8988T (cell line): ENCODE results near the gene ULK3.

Experiments used
- DNase-seq: peaks from one replicate; pipeline ENCODE4 v3.0.0; 2011

The ULK3 gene

DNA sequence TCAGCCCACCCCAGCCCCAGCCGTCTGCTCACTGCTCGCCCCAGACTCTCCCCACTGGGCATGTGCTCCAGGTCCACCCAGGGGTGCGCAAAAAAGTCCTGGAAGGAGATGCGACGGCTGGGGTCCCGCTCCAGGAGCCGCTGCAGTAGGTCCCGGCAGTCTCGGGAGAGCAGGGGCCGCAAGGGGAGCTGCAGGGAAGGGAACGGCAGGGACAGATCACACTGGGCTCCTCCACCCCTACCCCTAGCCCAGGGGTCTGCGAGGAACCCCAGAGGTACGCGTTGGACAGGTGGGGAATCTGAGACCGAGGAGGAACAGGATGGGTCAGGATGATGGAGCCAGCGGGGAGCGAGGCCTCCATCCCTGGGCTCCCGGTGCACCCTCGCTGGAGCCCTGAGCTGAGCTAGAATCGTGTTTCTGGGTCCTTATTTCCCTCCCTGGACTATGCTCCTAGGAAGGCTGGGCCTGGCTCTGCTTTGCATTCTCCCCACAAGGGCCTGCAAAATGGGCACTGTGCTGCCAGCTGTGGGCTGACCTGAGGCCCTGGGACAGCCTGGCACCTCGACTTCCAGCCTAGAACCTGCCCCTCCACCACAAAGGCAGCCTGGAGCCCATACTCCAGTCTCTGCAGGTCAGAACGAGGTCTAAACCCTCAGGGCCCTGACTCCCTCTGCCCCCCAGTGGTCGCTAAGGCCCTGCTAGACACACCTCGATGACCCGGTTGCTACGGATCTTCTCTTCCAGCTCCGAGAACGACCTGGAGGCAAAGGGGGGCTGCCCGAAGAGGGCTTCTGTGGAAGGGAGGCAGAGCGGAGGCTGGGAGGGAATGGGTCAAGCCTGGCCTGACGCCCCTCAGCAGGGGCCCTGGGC lies 3.2 kb downstream of the ULK3 start:
- peak; percentile 17 for DNase-seq

DNA sequence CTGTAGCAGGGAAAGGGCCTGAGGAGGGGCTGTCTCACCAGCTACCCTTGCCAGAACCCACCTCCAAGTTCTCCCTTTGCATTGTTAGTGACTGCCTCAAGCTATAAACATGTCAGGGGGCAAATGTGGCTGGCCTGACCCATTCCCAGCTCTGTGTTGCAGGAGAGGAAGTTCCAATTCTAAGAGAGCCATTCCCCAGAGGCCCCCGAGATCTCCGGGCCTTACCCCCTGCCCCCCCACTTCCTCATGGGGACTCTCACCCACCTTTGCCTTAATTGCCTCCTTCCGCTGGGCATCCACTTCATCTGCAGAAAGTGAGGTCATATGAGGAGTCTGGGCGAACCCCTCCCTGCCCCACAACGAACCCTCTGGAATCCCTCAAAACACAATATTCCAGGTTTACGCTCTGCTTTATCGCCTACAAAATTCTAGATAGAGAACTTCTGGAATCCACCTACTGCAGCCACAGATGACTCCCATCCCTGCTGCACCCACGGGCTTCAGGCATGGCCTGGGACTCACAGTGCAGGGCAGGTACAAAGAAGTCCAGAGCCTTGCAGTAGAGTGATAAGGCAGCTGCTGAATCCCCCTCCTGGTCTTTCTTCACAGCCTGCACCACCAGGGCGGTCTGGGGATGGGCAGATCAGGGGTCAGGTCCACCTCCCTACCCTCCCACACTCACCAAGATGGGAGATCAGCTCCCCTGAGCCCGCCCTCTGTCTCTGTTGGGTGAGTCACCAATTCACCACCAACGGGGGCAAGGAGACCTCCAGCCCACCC lies 4.0 kb downstream of the ULK3 start:
- peak; percentile 7 for DNase-seq

DNA sequence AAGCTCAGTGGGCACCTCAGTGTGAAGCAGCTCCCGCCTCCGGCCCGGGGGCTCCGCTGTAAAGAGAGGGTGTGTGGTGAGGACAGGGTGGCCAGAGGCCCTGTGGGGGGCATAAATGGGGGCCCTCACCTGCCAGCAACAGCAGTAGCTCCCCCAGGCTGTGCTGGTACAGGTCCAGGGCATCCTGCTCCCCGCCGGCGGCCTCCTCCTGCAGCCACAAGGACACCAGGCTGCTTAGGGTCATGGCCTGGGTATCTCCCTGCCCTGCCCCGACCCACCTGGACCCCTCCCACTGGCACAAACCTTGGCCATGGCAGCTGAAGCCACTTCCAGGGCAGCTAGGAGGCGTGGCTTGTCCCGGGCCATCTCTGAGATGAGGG lies 4.8 kb downstream of the ULK3 start:
- DNase-seq, result no peak

DNA sequence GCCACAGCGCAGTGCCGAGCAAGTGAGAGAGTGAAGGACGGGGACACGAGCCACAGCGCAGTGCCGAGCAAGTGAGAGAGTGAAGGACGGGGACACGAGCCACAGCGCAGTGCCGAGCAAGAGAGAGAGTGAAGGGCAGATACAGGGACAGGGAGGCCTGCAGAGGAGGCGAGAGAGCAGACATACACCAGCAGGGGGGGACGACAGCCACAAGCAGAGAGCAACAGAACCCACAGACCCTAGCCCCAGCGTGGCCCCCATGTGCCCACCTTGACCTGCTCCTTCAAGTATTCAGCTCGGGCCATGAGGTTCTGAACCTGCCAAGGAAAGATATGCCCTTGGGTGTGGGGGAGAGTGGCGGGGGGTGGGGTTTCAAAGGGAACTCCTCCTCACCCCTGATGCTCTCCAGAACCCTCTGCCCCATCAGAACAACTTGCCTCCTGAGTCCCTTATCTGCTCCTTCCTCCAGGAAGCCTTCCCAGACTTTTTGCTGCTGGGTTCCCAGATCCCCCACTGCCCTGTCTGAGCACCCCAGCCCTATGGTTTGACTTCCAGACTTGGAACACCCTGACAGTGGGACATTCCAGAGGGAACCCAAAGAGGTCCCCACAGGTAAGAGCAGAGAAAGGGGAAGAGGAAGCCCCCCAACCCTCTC lies 5.3 kb downstream of the ULK3 start:
- no peak for DNase-seq

DNA sequence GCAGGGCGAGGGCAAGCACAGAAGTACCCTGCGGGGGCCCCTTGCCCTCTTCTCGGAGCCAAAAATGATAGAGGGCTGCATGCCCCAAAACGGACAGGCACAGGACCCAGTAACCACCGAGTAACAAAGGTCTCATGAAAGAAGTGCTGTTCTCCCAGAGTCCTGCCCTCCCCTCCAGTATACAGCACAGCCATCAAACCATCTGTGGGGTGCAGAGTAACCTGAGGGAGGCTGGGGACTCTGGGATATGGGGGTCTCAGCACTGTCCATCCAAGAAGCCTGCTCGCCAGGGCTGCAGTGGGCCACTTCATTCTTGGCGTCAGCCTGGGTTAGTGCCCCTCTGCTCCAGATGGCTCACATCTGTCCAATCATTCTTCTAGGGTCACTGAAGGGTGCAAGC lies 6.1 kb downstream of the ULK3 start:
- DNase-seq, result no peak

DNA sequence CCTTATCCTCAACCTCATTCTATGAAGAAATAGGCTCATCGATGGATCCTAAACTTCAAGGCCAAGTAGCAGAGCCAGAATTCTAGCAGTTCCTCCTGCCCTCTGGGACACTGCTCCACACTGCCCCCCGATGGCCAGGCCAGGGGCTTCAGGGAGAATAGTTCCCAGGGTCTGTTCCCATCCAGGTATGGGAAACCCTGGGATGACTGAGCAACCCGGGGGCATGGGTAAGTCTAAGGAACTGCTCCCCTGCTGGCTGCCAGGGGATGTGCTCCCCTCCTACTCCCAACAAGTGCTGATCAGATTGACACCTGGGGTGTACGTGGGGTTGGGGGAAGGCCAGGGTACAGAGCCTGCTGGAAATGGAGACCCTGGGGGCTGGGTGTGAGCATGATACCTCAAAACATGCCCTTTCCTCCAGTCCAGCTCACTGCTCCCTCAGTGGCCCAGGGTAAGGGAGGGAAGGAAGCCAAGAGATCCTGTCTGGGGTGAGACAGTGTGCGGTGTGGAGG lies 7.6 kb downstream of the ULK3 start:
- peak; percentile 94 for DNase-seq

DNA sequence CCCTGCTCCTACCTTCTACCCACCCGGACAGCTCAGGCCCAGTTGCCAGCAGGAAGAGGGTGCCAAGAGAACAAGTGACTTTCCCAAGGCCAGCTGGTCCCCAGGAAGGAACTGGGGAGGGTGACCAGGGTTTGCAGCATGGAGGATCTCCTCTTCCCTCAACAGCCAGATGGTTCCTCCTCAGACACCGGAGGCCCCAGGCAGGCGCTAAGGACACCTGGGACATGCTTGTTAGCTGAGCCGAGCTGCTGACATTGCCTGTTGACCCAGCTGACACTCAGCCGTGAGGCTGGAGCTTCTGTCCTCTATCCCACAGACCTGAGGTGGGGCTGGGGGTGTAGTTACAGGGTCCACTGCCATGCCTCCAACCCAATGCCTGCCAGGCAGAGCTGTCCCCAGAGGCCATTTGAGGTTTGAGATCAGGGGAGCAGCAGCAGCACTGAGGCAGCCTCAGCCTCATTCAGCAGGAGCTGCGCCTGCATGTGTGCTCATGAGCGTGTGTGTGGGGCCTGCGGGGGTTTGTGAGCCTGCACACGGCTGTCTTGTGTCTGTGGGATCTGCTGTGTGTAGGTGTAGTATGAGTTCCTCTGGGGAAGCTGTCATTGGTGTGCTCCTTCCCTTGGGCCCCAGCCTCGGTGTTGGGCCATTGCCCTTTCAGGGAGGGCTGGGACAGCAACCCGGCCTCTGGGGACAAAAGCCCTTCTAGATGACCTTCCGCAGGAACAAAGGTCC lies 9.4 kb downstream of the ULK3 start:
- no peak for DNase-seq

DNA sequence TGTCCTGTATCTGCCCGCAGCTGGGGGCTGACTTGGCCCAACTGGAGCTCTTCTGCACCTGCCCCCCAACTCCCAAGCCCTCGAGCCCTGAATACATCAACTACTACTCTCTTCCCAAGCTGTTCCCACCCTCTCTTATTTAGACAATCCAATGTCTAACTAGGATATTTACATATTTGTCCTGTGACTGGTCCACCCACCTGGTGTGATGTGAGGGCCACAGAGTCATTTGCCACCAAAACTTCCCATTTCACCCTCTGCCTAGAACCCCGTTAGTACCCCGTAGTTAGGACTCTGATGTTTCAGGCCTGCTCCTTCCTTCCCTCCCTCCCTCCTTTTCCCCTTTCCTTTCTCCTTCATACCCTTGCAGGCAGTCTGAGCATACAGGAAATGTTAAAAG lies 10.1 kb downstream of the ULK3 start:
- no peak for DNase-seq

DNA sequence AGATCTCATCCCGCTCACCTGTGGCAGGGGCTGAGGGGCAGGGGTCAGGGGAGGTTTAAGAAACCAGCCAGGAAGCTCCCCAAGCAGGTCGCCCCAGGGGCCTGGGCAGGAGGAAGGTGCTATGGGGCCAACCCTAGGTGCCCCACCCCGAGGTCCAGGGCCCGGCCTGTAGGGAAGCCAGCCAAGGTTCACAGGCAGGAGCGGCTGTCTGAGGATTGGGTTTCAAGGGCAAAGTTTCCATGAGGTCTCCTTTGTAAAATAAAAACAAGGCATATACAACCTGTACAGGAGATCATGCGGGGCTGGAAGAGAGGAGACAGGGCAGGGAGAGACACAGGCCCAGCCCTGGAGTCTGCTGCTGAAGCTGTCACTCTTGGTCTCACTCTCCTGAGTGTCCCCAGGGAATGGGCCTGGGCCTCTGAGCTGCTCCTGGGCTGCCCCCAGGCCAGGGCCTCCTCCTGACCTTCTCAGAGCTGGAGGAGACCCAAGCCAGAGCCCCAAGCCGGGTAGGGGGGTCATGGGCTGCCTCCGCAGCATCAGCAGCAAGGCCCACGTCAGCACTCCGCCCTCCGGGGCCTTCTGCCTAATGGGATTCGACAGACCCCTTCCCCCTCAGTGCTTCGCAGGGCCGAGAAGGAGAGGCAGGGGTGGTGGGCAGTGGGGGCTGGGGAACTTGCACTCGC lies 11.0 kb downstream of the ULK3 start:
- DNase-seq, result no peak

DNA sequence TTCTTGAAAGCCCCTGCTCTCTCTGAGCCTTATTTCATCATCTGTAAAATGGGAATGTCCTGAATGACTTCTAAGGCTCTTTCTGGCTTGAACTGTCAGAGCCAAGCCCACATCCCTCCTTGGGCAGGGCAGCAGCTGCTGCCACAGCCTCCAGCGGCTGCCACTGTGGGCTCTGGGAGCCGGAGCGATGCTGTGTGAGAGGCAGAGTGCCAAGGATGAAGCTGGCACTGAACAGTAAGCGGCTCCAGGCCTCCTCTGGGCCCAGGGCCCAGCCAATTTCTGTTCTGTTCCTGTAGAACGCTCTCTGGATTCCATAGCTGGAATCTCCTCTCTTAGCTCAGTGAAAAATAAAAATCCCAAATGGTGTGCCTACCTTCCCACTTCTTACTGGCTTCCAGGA lies 12.1 kb downstream of the ULK3 start:
- no peak for DNase-seq

DNA sequence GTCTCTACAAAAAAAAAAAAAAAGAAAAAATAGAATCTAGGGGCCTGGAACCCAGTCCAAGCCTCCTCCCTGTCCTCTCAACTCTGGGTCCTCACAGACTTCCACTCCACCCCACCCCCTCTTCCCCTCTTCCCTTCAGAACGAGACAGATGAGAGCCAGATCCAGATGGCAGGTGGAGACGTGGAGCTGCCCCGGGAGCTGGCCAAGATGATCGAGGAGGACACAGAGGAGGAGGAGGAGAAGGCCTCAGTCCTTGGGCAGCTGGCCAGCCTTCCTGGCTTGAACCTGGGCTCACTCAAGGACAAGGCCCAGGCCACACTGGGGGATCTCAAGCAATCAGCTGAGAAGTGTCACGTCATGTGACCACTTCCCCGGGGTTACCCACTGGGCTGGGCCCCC lies 13.0 kb downstream of the ULK3 start:
- DNase-seq, result no peak

DNA sequence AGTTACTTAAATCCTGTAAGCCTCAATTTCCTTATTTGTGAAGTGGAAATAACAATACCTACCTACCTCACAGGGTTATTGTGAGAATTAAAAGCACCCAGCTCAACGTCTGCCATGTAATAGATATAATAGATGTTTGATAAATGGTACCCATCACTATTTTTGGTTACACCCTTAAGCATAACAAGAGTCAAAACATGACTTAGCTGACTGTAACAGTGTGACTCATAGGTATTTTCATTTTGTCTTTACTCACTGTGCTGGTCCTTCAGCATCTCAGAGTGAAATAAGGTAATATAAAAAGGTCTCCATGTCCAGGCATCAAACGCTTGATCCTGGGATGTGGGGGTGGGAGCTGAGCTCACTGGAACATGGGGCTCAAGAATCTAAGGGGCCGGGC lies 13.5 kb downstream of the ULK3 start:
- no peak for DNase-seq

DNA sequence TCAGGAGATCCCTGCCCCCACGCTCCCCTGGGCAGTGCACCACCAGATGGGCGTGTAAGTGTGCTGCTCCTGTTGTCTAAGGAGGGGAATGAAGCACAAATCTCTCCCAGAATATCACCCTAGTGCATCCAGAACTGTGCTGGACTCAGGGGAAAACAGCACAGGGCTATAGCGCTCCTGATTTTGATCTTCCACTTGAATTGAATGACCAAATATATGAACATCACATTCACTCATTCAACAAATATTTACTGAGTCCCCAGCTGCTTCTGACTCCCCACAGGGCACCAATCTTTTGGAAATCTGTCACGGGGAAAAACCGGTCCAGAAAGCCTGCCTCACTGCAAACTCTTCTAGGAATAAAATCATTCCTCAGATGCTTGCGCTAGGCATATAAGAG lies 14.1 kb downstream of the ULK3 start:
- no peak for DNase-seq

DNA sequence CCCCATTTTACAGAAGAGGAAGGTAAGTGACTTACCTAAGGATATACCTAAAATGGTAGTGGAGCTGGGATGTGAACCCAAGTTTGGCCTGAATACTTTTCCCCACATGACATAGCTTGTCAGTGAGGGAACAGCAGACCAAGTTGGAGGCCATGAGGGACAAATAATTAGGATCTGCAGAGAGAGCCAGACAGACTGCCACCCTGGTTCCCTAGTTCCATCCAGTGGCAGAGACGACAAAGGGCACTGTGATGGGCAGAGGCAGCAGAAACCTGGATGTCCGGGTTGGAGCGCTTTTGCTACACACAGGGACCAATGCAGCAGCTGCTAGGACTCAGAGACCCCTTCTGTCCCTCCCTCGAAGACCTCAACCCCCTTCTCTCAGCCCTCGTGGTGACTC lies 15.3 kb downstream of the ULK3 start:
- no peak for DNase-seq

DNA sequence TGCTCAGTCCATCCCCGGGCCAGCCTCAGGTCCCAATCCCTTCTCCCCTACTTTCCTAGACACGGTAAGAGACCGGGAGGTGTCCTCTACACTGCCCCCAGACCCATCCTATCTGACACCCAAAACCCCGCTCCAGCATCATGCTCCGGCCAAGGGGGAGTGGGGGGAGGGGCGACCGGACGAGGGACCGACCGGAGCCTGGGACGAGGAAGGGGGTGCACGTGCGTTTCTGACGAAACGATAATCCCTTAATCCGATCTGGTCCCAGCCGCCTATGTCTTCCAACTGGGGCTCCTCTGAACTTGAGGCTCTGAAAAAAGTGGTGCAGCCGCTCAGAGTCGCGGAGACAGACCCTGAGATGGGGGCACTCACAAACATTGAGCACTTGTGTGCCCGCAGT lies 16.0 kb downstream of the ULK3 start:
- DNase-seq, result no peak

DNA sequence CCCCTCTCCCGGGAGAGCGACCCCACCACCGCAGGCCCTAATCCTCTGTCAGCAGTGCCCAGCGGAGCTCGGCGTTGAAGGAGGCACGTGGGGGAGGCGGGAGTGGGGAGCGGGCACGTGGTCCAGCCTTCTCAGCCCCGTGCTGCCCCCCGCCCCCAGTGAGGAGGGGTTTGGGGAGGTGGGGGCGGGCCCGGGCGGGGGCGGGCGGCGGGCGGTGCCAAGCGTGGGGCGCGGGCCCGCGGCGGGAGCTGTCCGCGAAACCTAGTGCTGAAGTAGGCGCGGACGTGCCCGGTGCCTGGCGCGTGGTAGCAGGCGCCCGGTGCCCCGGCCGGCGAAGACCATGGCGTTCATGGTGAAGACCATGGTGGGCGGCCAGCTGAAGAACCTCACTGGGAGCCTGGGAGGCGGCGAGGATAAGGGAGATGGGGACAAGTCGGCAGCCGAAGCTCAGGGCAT lies 16.6 kb downstream of the ULK3 start, which contains the start of gene CPLX3:
TSS of gene CPLX3 (plus strand) at position 264 of the 456 bp plus-strand sequence. CDS start at position 341, 77 bp downstream.
- no peak for DNase-seq

DNA sequence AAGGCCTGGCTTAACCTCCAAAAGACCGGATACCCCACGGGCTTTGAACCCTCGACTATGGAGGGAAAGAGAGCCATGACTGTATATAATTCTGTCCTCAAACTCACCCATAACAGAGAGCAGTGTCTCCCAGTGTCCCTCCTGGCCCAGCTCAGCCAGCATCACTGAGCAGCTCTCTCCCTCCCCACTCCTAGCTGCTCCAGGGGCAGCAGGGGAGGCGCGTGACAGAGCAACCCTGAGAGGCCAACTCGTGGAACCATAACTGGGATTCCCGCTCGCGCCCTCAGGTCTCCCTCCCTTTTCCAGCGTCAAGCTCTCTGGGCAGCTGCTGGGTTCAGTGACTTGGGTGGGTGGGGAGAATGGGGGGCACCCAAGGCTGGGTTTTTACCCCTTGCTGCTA lies 17.1 kb downstream of the ULK3 start:
- no peak for DNase-seq

DNA sequence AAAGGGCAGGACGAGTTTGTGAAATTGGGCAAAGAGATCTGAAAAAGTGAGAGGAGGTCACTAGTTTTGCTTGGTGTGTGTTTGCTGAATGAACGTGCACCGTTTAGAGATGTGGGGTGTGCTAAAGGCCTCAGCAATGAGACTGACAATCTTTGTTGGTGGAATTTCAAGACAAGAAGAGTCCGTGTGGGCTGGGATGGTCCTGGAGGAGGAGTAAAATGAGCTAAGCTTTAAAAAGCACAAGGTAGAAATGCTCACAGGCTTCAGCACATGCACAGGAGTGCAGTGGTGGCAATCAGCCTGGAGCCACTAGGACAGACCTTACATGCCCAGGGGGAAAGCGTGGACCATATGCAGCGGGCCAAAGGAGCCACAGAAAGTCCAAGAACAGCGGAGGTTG lies 18.0 kb downstream of the ULK3 start:
- no peak for DNase-seq

DNA sequence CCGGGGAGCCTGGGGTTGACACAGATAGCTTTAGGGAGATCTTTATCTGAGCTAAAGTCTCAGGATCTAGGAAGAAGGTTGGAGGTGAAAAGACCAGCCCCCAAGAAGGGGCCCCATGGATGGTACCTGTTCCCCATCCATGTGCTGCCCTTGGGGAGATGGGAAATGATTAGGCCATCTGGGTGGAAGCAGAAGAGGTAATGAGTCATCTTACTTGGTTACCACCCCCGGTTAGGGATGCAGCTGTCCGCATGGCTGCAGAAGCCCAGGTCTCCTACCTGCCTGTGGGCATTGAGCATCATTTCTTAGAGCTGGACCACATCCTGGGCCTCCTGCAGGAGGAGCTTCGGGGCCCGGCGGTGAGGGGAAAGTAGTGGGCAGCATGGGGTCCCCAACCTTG lies 19.6 kb downstream of the ULK3 start:
- DNase-seq, result no peak

DNA sequence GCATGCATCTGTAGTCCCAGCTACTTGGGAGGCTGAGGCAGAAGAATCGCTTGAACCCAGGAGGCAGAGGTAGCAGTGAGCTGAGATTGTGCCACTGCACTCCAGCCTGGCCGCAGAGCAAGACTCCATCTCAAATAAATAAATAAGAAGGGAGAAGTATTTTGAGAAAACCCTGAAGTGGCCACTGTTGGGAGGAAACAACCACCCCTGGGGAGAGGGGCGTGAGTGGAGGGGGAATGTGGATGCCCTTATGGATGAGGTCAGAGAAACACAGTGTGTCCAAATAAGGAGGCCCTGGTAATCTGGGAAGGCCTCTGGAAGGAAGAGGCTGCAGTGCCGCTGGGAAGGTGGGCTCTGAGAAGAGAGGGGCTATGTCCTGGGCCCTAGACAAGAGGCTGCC lies 20.7 kb downstream of the ULK3 start:
- no peak for DNase-seq

DNA sequence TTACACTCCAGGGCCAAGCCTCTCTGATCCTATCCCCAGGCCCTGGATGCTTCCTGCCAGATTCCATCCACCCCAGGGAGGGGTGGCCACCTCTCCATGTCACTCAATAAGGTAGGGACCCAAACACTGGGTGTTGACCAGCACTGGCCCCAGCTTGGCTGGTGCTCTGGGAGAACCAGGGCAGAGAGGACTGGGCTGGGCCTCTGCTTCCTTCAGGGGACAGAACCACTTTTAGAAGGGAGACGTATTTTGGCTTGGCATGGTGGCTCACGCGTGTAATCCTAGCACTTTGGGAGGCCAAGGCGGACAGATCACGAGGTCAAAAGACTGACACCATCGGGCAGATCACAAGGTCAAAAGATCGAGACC lies 21.2 kb downstream of the ULK3 start:
- no peak for DNase-seq

DNA sequence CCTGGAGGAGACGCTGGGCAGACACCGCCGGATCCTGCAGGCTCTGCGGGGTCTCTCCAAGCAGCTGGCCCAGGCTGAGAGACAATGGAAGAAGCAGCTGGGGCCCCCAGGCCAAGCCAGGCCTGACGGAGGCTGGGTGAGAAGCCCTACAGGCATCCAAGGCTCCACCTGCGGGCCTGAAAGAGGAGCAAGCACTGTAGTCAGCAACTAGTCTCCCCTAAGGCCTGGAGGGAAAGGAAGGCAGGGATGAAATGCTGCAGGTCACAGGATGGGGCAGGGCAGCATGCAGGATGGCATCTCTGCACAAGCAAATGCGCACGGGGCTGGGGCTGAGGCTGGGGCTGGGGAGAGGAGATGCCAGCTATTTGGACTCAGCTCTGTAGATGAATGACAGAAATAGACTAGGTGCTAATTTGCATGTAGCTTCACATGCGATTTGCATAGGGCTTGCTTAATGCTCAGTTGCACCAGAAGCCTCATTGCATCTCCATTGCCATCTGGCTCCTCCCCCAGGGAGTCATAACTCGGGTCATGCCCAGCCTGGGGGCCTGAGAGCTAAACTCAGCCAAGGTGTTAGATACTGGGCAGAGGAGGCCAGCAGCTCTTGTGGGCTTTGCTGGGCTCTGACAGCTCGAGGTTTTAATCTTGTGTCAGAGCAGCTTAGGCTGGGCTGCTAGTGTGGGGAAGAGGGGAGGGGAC lies 21.7 kb downstream of the ULK3 start:
- no peak for DNase-seq
